ENCODE measurements around the gene SMARCB1.

DNA sequence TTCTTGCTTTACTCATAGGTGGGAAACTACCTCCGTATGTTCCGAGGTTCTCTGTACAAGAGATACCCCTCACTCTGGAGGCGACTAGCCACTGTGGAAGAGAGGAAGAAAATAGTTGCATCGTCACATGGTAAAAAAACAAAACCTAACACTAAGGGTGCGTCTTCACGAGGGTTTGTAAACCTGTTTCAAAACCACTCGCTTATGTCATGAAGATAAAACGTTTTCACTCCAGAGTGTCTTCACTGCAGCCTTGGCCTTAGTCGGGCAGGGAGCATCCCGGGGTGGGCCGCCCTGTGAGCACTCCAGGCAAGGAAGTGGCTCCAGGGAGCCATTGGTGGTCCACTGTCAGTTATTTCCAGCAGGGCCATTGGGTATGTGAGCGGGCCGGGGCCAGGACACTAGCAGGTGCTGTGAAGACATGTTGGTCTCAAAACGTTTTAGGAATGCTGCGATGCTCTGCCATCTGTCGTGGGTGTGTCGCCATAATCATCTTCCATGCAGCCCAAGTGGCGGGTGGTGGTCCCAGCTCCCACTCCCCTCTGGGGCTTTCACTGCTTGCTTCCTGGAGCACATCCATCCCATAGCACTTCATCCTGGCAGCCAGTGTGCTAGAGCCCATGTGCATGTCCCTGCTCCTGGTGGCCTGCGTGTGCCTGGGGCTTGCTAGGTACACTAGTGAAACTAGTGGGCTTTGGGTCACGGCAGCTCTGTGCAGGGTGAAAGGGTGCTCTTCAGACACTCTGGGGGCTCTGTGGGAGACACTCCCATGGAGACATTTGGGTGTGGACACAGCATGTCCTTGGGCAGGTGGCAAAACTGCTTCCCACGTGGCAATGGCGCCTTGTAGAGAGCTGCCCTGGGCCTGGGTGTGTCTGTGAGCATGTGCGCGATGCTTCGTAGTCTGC is 5.2 kb downstream of the SMARCB1 start:
- no peak for TF ChIP-seq EZH2 (IDR thresholded peaks at IDR 0.05; ENCODE audit: borderline replicate concordance, low read depth, low read length, poor library complexity, severe bottlenecking)
- TF ChIP-seq, protein P1, sequence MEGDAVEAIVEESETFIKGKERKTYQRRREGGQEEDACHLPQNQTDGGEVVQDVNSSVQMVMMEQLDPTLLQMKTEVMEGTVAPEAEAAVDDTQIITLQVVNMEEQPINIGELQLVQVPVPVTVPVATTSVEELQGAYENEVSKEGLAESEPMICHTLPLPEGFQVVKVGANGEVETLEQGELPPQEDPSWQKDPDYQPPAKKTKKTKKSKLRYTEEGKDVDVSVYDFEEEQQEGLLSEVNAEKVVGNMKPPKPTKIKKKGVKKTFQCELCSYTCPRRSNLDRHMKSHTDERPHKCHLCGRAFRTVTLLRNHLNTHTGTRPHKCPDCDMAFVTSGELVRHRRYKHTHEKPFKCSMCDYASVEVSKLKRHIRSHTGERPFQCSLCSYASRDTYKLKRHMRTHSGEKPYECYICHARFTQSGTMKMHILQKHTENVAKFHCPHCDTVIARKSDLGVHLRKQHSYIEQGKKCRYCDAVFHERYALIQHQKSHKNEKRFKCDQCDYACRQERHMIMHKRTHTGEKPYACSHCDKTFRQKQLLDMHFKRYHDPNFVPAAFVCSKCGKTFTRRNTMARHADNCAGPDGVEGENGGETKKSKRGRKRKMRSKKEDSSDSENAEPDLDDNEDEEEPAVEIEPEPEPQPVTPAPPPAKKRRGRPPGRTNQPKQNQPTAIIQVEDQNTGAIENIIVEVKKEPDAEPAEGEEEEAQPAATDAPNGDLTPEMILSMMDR (conservative IDR thresholded peaks at IDR 0.05; ENCODE audit: low read depth, low read length), result no peak
